CD14-positive monocyte (primary cell): Measurements from ENCODE around the gene TMEM106A. TPM values are rescaled to one million over a fixed set of nuclear protein-coding genes. Genes with fewer than 3 reads are reported as not detected.

Experiments used
- DNase-seq, 3 donors: peaks; one replicate each; pipeline ENCODE4 v3.0.0-alpha.2; 2011 to 2022
- H2AFZ ChIP-seq: 2 replicates; pipeline ENCODE4 v1.6.0; 2012; ENCODE audit warnings: mild to moderate bottlenecking, low read depth, low read length, inconsistent platforms; ENCODE audit not compliant: insufficient read depth, poor library complexity, severe bottlenecking
- H3K27ac ChIP-seq, 2 donors: 1 replicate in 1 of 2; 2 replicates in 1 of 2; pipeline ENCODE4 v1.5.1; 2012 to 2013; ENCODE audit warnings: low read length in 2 of 2, control low read depth in 1 of 2, inconsistent platforms in 1 of 2, low read depth in 1 of 2, mild to moderate bottlenecking in 1 of 2
- H3K27me3 ChIP-seq, 2 donors: one replicate each; pipeline versions ENCODE4 v1.6.0 to v1.6.1; 2011 to 2013; ENCODE audit warnings: low read length in 2 of 2; ENCODE audit not compliant: control insufficient read depth in 2 of 2, insufficient read depth in 2 of 2
- H3K36me3 ChIP-seq, 2 donors: replicated peaks in 1 of 2; 1 replicate in 1 of 2; 2 replicates in 1 of 2; pipeline versions ENCODE4 v1.5.1 to v1.6.1; 2012 to 2013; ENCODE audit warnings: low read length in 2 of 2, control low read depth in 1 of 2, inconsistent platforms in 1 of 2, mild to moderate bottlenecking in 1 of 2; ENCODE audit not compliant: insufficient read depth in 2 of 2, control insufficient read depth in 1 of 2
- H3K4me1 ChIP-seq, 2 donors: 1 replicate in 1 of 2; 2 replicates in 1 of 2; pipeline versions ENCODE4 v1.5.1 to v1.6.1; 2012 to 2013; ENCODE audit warnings: low read length in 2 of 2, control low read depth in 1 of 2, inconsistent platforms in 1 of 2, mild to moderate bottlenecking in 1 of 2, moderate library complexity in 1 of 2; ENCODE audit not compliant: insufficient read depth in 2 of 2, control insufficient read depth in 1 of 2
- H3K4me2 ChIP-seq: replicated peaks from 2 replicates; pipeline ENCODE3; 2012; ENCODE audit warnings: low read length, moderate library complexity, mild to moderate bottlenecking; ENCODE audit not compliant: poor library complexity, severe bottlenecking; ENCODE audit errors: extremely low read depth
- H3K4me3 ChIP-seq, 3 experiments: fragments of 200-600 bp in 1 of 3; sonication (generic) in 1 of 3; replicated peaks in 1 of 3; 1 replicate in 2 of 3; 2 replicates in 1 of 3; pipeline ENCODE4 v1.5.1; 2011 to 2013; ENCODE audit warnings: low read length in 3 of 3, mild to moderate bottlenecking in 3 of 3, control low read depth in 2 of 3, low read depth in 2 of 3, inconsistent platforms in 1 of 3, moderate library complexity in 1 of 3
- H3K79me2 ChIP-seq: 2 replicates; pipeline ENCODE4 v1.6.0; 2012; ENCODE audit warnings: mild to moderate bottlenecking, control low read depth, inconsistent platforms, low read length, moderate library complexity; ENCODE audit not compliant: insufficient read depth
- H3K9ac ChIP-seq: 2 replicates; pipeline ENCODE4 v1.6.0; 2017; ENCODE audit warnings: low read length, mild to moderate bottlenecking; ENCODE audit not compliant: insufficient read depth, poor library complexity, severe bottlenecking
- H3K9me3 ChIP-seq, 2 donors: replicated peaks in 1 of 2; 1 replicate in 1 of 2; 2 replicates in 1 of 2; pipeline versions ENCODE4 v1.5.1 to v1.6.1; 2012 to 2013; ENCODE audit warnings: low read length in 2 of 2, control low read depth in 1 of 2; ENCODE audit not compliant: control insufficient read depth in 1 of 2, insufficient read depth in 1 of 2
- H4K20me1 ChIP-seq: 2 replicates; pipeline ENCODE4 v1.6.0; 2012; ENCODE audit warnings: mild to moderate bottlenecking, low read length, control low read depth, moderate library complexity; ENCODE audit not compliant: insufficient read depth
- H3K27ac Mint-ChIP-seq, 7 donors: one replicate each; pipeline ENCODE4 v1.8.0; 2020; ENCODE audit warnings: mild to moderate bottlenecking in 7 of 7, mixed read lengths in 7 of 7, moderate library complexity in 6 of 7, inconsistent platforms in 2 of 7
- H3K27me3 Mint-ChIP-seq, 3 donors: one replicate each; pipeline ENCODE4 v1.8.0; 2021 to 2022; ENCODE audit warnings: low read depth in 3 of 3, mild to moderate bottlenecking in 3 of 3, mixed read lengths in 3 of 3, moderate library complexity in 3 of 3, inconsistent platforms in 1 of 3
- H3K36me3 Mint-ChIP-seq, 2 donors: one replicate each; pipeline ENCODE4 v1.8.0; 2020; ENCODE audit warnings: mixed read lengths in 2 of 2, inconsistent platforms in 1 of 2, mild to moderate bottlenecking in 1 of 2
- H3K4me1 Mint-ChIP-seq: one replicate; pipeline ENCODE4 v1.8.0; 2020; ENCODE audit warnings: mild to moderate bottlenecking, mixed read lengths
- H3K4me3 Mint-ChIP-seq, 2 donors: one replicate each; pipeline ENCODE4 v1.8.0; 2020; ENCODE audit warnings: mild to moderate bottlenecking in 2 of 2, mixed read lengths in 2 of 2, moderate library complexity in 1 of 2
- H3K9me3 Mint-ChIP-seq, 7 donors: one replicate each; pipeline ENCODE4 v1.8.0; 2020 to 2022; ENCODE audit warnings: mixed read lengths in 7 of 7, mild to moderate bottlenecking in 6 of 7, moderate library complexity in 6 of 7, inconsistent platforms in 2 of 7
- WGBS: methylation state at CpG from one replicate; pipeline ENCODE4 v1.1.5; 2013; ENCODE audit warnings: missing lambda C conversion rate; ENCODE audit not compliant: insufficient coverage; 5-methylcytosine and 5-hydroxymethylcytosine counted together
- intact Hi-C, 2 donors: fragments of 100-400 bp; cut with micrococcal nuclease; formaldehyde crosslinking; loops; one replicate each; pipeline versions ENCODE4 v1.15.0 to v1.15.1; 2023
- polyA plus RNA-seq, 3 donors: library from polyadenylated mRNA; depleted of rRNA in 1 of 3; unstranded in 2 of 3; stranded (reverse) in 1 of 3; fragments of 300-500 nt in 2 of 3; fragments of >200 nt in 1 of 3; fragmentation: Illumina TruSeq in 2 of 3; gene quantifications; 1 replicate in 2 of 3; 2 replicates in 1 of 3; pipeline ENCODE4 v1.2.3, GENCODE V29; 2012 to 2021
- TF ChIP-seq, protein P1 (sequence below): fragments of 200-600 bp; IDR thresholded peaks from one replicate; pipeline ENCODE4 v1.8.0; 2022; ENCODE audit warnings: antibody characterized with exemption, mild to moderate bottlenecking

The TMEM106A gene
- polyA plus RNA-seq, 3 donors, result 6.9 to 26.6 (median 8.0) TPM

DNA sequence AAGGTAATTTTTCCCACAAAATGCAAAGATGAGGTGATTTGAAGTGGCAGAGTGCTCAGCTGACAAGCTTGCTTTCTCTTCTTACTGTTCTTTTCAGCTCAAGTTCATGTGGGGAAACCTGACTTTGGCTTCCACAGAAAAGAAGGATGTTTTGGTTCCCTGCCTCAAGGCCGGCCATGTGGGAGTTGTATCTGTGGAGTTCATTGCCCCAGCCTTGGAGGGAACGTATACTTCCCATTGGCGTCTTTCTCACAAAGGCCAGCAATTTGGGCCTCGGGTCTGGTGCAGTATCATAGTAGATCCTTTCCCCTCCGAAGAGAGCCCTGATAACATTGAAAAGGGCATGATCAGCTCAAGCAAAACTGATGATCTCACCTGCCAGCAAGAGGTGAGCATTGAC, 18.4 kb upstream of the TMEM106A start:
- no peak overlapping the region for H3K27ac ChIP-seq
- DNase-seq, result no peak
- Mint-ChIP-seq H3K36me3 (peaks cover 91 to 98% of the 10 kb centered on the region in 2 donors), H3K27ac (no peak overlapping the region), H3K27me3 (no peaks in the 10 kb centered on the region), H3K4me3 (no peak overlapping the region), H3K4me1 (no peaks in the 10 kb centered on the region), H3K9me3 (no peaks in the 10 kb centered on the region)
- no peaks in the 10 kb centered on the region for H3K27me3 ChIP-seq
- no peaks in the 10 kb centered on the region for H3K4me1 ChIP-seq
- no peaks in the 10 kb centered on the region for H3K79me2 ChIP-seq
- peaks cover 86 to 98% of the 10 kb centered on the region in 2 donors for H3K36me3 ChIP-seq
- TF ChIP-seq, protein P1, sequence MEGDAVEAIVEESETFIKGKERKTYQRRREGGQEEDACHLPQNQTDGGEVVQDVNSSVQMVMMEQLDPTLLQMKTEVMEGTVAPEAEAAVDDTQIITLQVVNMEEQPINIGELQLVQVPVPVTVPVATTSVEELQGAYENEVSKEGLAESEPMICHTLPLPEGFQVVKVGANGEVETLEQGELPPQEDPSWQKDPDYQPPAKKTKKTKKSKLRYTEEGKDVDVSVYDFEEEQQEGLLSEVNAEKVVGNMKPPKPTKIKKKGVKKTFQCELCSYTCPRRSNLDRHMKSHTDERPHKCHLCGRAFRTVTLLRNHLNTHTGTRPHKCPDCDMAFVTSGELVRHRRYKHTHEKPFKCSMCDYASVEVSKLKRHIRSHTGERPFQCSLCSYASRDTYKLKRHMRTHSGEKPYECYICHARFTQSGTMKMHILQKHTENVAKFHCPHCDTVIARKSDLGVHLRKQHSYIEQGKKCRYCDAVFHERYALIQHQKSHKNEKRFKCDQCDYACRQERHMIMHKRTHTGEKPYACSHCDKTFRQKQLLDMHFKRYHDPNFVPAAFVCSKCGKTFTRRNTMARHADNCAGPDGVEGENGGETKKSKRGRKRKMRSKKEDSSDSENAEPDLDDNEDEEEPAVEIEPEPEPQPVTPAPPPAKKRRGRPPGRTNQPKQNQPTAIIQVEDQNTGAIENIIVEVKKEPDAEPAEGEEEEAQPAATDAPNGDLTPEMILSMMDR, result no peak
- H3K9ac ChIP-seq, result no peak overlapping the region
- no peaks in the 10 kb centered on the region for H3K9me3 ChIP-seq
- peaks cover 62% of the 10 kb centered on the region for H4K20me1 ChIP-seq
- H3K4me2 ChIP-seq, result no peak overlapping the region
- H2AFZ ChIP-seq, result no peak overlapping the region
- intact Hi-C loops, result loop anchor here in 1 of 2 donors (10.0 kb wide), 1 partner anchor 312 kb away; no protein-coding TSS in a partner anchor
- no peak overlapping the region for H3K4me3 ChIP-seq
- 98% methylated on average over 5 of the region's 5 CpGs for WGBS

DNA sequence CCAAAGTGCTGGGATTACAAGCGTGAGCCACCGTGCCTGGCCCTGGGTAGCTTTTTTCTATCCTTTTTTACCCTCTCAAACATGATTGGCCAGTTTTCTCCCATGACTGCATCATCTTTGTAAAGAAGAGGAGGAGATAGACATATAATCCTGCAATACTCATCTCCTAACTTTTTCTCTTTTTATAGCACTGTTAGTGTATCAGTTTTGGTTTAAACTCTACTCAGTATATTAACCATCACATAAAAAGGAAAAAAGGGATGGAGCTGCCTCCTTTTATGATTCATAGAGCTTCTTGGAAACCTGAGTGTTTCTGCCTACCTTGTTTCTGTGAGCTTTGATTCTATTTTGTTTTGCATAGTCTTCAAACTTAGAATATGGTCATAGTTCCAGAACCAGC, 12.0 kb upstream of the TMEM106A start:
- Histone ChIP-seq H3K9ac (no peak overlapping the region), H3K4me2 (no peak overlapping the region), H3K79me2 (no peaks in the 10 kb centered on the region), H3K9me3 (no peaks in the 10 kb centered on the region), H3K27ac (no peak overlapping the region), H3K36me3 (peaks cover 93 to 99% of the 10 kb centered on the region in 2 donors), H3K4me1 (no peaks in the 10 kb centered on the region), H2AFZ (no peak overlapping the region), H4K20me1 (peaks cover 42% of the 10 kb centered on the region), H3K27me3 (no peaks in the 10 kb centered on the region), H3K4me3 (no peak overlapping the region)
- peaks cover 81 to 98% of the 10 kb centered on the region in 2 donors for H3K36me3 Mint-ChIP-seq
- intact Hi-C loops, result loop anchor here in 1 of 2 donors (10.0 kb wide), 1 partner anchor 305 kb away; no protein-coding TSS in a partner anchor
- no CpG with 5 or more reads among the region's 2 CpGs for WGBS
- TF ChIP-seq, protein P1, result no peak
- no peak overlapping the region for H3K27ac Mint-ChIP-seq
- DNase-seq, result no peak
- no peaks in the 10 kb centered on the region for H3K4me1 Mint-ChIP-seq
- H3K27me3 Mint-ChIP-seq, result no peaks in the 10 kb centered on the region
- no peak overlapping the region for H3K4me3 Mint-ChIP-seq
- no peaks in the 10 kb centered on the region for H3K9me3 Mint-ChIP-seq
